Measurements from ENCODE around the gene SLC40A1.

GRCh38 chr2:189549449-189549832 lies 31.1 kb downstream of the SLC40A1 start:
- TF ChIP-seq CTCF (IDR thresholded peaks at IDR 0.05) (no peak), POLR2A (IDR thresholded peaks at IDR 0.05) (no peak)
